ENCODE data around the gene SARS2.
"Not testable (repeated sequence)": the region's sequence is repeated elsewhere in the genome, so short reads cannot be mapped to it uniquely, and the experiment has no call there.

SARS2 gene

GRCh38 chr19:38929929-38930775 lies at the start of gene SARS2:
SARS2 (minus strand) TSS chr19:38930763; CDS start chr19:38930736, 27 bp downstream.
- in situ Hi-C loops (cut with MboI; ENCODE audit: low sequenced_read_pairs) = no loop called here

GRCh38 chr19:38979812-38980211 lies 49.2 kb upstream of the SARS2 start:
- in situ Hi-C loops (cut with MboI; ENCODE audit: low sequenced_read_pairs) = no loop called here

DNA sequence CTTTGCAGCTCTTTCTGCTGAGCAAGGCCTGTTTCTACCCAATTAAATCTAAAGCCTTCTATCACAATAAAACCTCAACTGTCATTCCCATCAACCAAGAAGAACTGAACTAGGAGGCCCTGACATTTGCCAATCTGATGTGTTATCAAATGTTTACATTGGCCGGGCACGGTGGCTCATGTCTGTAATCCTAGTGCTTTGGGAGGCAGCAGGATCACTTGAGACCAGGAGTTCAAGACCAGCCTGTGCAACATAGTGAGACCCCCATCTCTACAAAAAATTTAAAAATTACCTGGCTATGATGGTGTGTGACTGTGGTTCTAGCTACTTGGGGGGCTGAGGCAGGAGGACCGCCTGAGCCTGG lies 47.7 kb upstream of the SARS2 start:
- in situ Hi-C loops (cut with MboI; ENCODE audit: low sequenced_read_pairs) = no loop called here

DNA sequence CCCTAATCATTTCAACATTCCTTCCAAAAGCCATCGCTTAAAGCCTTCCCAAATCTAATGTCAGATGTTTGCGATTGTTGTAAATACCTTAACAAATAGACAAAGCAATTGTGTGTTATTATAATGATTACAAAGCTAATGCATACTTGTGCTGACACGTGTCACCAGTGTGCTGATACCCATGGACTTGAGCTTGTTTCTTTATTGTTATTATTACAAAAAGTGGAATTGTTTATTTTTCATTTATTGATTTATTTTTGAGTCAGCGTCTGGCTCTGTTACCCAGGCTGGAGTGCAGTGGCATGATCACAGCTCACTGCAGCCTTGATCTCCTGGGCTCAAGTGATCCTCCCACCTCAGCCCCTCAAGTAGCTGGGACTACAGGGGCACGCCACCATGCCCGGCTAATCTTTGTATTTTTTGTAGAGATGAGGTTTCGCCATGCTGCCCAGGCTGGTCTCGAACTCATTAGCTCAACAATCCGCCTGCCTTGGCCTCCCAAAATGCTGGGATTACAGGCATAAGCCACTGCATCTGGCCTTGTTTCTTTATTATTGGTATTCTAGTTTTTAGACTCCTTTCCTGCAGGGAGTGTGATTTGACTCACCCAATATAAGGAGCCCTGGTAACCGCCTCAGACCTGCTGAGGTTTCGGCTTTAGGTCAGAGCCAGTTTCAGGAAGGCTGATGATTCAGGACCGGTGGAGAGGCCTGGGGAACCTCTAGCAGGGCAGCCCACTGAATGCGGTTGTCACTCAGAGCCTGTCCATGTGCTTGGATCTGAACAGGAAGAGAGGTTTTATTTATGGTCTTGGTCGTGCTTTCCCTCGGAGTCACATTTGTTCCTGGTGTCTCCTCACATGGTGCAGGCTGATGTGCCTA lies 47.1 kb upstream of the SARS2 start:
- in situ Hi-C loops (cut with MboI; ENCODE audit: low sequenced_read_pairs) = no loop called here

- in situ Hi-C loops (cut with MboI; ENCODE audit: low sequenced_read_pairs) = no loop called here
Observed at GRCh38 chr19:38975861-38976271, 45.3 kb upstream of the SARS2 start.

DNA sequence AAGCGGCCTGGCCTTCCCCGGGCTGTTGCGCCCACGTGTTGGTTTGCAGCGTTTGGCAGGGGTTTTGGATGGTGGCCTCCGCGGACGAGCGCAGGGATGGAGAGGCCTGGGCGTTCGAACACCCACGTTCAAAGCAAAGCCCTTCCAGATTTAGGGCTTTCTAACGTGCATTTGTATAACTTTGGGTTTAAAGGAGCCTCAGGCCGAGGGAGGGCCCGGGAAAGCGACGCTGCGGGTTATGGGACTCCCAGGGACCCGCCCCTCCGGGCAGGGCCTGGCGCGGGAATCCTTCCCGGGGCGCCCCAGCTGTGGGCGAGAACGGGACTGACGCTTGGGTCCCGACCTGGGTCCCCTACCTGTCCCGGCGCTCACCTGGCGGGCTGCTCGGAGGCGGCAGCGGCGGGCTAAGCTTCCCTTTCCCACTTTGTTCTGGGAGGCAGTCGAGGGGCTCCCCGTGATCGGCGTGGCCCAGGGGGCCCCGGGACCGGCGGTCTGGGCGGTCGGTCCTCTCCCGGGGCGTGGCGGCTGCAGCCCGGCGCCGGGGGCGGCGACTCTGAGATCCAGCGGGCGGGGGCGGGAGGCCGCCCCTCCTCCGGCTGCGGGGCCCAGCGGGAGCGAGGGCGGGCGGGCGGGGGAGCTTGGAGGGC lies 44.8 kb upstream of the SARS2 start, which contains the start of gene FBXO17:
TSS of gene FBXO17 (minus strand) at position 529 of the 647 bp plus-strand sequence. CDS start 25,423 bp downstream, outside the sequence.
- in situ Hi-C loops (cut with MboI; ENCODE audit: low sequenced_read_pairs) = no loop called here

DNA sequence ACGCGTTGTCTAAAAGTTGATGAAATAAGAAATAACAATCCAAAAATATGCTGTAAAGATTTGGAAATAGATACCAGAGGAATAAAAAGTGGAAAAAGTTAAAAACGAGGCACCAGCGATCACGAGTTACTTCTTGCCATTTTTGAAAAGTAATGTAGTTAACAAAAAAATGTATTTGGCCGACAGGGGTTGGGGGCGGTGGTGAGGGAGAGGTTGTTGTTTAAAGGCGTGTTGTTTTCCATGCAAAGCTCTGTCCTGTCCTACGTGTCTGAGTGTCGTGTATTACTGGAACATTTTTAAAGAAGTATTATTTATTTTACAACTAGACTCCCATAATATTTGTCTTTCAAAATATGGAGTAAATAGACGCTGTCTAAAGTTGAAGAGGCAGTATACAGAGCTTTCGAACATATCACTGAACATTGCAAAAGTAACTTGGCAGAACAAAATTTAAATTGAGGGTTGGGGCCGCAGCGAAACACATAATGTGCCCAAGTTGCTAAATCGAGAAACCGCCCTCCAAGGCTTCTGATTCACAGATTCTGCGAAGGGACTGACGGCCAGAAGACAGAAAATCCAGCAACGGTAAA lies 44.2 kb upstream of the SARS2 start:
- in situ Hi-C loops (cut with MboI; ENCODE audit: low sequenced_read_pairs) = no loop called here

DNA sequence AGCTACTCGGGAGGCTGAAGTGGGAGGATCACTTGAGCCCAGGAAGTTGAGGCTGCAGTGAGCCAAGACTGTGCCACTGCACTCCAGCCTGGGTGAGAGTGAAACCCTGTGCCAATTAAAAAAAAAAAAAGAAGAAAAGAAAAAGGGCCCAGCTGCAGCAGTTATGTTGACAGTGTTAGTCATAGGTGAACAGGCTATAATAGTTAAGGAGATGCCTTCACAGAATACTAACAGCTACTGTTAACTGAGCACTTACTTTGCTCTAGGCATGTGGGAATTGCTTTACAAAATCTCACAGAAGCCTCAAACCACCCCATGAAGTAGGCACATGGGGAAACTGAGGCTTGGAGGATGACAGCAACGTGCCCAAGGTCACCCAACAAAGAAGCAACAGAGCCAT lies 41.1 kb upstream of the SARS2 start:
- in situ Hi-C loops (cut with MboI; ENCODE audit: low sequenced_read_pairs) = no loop called here

DNA sequence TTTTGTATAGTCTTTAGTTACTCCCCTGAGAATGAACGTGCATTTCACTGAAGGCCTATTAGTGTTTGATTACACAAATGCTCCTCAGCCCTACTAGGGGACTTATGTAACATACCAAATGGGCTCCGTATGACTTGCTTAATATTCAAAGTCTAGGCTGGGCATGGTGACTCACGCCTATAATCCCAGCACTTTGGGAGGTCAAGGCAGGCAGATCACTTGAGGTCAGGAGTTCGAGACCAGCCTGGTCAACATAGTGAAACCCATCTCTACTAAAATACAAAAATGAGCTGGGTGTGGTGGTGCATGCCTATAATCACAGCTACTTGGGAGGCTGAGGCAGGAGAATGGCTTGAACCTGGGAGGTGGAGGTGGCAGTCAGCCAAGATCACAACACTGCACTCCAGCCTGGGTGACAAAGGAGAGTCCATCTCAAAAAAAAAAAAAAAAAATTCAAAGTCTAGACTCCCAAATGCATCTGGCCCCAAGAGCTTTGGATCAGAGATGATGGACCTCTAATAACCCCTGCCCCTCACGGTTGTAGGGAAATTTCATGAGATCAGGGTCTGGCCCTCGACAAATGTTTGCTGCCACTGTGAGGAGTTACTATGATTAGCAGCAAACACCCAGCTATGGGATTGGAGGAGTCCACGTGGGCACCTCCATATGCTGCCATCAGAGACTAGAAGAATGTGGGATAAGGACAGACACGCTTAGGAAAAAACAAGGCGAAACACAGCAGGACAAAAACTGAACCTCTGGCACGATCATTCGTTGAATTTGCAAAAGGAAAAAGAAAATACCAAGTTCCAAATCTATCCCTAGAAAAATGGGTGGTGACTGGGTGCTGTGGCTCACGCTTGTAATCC lies 40.3 kb upstream of the SARS2 start:
- in situ Hi-C loops (cut with MboI; ENCODE audit: low sequenced_read_pairs) = no loop called here

- in situ Hi-C loops (cut with MboI; ENCODE audit: low sequenced_read_pairs) = not testable (repeated sequence)
Observed at GRCh38 chr19:38966149-38966548, 35.6 kb upstream of the SARS2 start.

- in situ Hi-C loops (cut with MboI; ENCODE audit: low sequenced_read_pairs) = no loop called here
Observed at GRCh38 chr19:38964738-38965137, 34.2 kb upstream of the SARS2 start.

DNA sequence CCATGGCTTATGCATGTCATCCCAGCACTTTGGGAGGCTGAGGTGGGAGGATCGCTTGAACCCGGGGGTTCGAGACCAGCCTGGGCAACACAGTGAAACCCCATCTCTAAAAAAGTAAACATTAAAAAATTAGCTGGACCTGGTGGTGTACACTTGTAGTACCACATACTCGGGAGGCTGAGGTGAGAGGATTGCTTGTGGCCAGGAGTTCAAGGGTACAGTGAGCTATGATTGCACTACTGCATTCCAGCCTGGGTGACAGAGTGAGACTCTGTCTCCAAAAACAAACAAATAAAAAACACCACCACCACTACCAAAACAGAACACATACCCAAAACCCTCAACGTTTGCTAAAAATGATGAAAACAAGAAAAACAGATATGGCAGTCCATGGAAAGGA lies 29.1 kb upstream of the SARS2 start:
- in situ Hi-C loops (cut with MboI; ENCODE audit: low sequenced_read_pairs) = no loop called here

GRCh38 chr19:38958301-38958700 lies 27.7 kb upstream of the SARS2 start:
- in situ Hi-C loops (cut with MboI; ENCODE audit: low sequenced_read_pairs) = no loop called here

DNA sequence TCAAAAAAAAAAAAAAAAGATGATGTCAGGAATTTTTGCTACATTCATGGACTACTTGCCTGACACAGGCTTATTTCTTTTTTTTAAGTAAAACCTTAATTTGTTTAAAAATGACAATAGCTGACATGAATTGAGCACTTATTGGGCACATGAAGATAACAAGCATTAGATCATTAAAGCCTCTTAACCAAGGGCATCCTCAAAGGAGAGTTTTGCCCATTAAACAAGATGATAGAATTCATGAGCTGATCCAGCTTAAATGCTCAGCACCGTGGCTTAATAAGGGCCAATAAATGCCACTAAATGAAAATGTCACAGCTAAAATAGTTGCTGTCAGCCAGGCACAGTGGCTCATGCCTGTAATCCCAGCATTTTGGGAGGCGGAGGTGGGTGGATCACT lies 25.7 kb upstream of the SARS2 start:
- in situ Hi-C loops (cut with MboI; ENCODE audit: low sequenced_read_pairs) = no loop called here

- in situ Hi-C loops (cut with MboI; ENCODE audit: low sequenced_read_pairs) = no loop called here
Observed at GRCh38 chr19:38953677-38954076, 23.1 kb upstream of the SARS2 start.

DNA sequence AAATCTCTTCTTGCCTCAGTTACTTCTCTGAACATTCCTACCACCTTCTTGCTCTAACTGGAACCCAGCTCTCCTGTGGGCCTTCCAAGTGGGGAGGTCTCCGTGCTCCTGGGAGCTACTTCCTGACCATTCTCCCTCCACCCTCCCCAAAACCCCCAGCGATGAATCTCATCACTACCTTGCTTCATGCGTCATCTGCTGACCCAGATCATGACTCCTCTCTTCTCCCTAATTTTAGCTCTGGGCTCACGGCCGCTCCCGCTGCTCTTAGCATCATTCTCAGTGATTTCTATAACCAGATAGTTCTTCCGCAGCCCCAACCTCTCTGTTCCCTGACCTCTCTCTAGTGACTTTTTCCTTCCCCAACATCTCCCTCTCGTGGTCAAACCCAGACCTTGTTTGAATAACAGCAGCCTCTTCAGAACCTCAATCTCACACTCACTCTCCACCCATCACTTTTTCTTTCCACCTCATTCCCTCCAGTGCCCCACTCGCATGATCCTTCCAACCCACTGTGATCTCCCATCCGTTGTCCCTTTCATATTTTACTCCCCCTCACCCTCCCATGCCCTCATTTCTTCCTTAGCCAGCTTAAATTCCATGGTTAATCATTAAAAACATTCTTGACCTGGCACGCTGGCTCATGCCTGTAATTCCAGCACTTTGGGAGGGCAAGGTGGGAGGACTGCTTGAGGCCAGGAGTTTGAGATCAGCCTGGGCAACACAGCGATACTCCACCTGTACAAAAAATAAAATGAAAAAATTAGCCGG lies 22.0 kb upstream of the SARS2 start:
- in situ Hi-C loops (cut with MboI; ENCODE audit: low sequenced_read_pairs) = no loop called here

- in situ Hi-C loops (cut with MboI; ENCODE audit: low sequenced_read_pairs) = no loop called here
Observed at GRCh38 chr19:38951187-38951586, 20.6 kb upstream of the SARS2 start.

GRCh38 chr19:38949580-38950367 lies 19.2 kb upstream of the SARS2 start:
- in situ Hi-C loops (cut with MboI; ENCODE audit: low sequenced_read_pairs) = no loop called here
